ENCODE data around the gene SBDS.
A peak's percentile ranks its signal among the peaks of the same experiment; 100 is the strongest.
"Not testable (repeated sequence)": the region's sequence is repeated elsewhere in the genome, so short reads cannot be mapped to it uniquely, and the experiment has no call there.

The SBDS gene

GRCh38 chr7:67018940-67019339 lies 23.6 kb upstream of the SBDS start:
- H3K36me3 ChIP-seq (ENCODE audit: insufficient read depth, low read length), result peaks cover 34% of the 10 kb centered on the region
- H3K27me3 ChIP-seq (ENCODE audit: control insufficient read depth in 1 of 2, insufficient read depth in 2 of 2, low read length in 2 of 2), result no peaks in the 10 kb centered on the region
- H3K9ac ChIP-seq (ENCODE audit: low read length), result no peak overlapping the region
- no peaks in the 10 kb centered on the region for H3K4me1 ChIP-seq (ENCODE audit: insufficient read depth, low read length)
- H3K4me3 ChIP-seq (ENCODE audit: low read depth in 1 of 2, low read length in 2 of 2), result no peak overlapping the region
- H3K27ac ChIP-seq (ENCODE audit: low read depth, low read length), result no peak overlapping the region
- no peaks in the 10 kb centered on the region for H3K9me3 ChIP-seq (ENCODE audit: low read length)

GRCh38 chr7:67017971-67018370 lies 22.6 kb upstream of the SBDS start:
- H3K4me1 ChIP-seq (ENCODE audit: insufficient read depth, low read length); H3K27me3 ChIP-seq (ENCODE audit: control insufficient read depth in 1 of 2, insufficient read depth in 2 of 2, low read length in 2 of 2); H3K4me3 ChIP-seq (ENCODE audit: low read depth in 1 of 2, low read length in 2 of 2); H3K27ac ChIP-seq (ENCODE audit: low read depth, low read length); H3K9ac ChIP-seq (ENCODE audit: low read length); H3K9me3 ChIP-seq (ENCODE audit: low read length): not testable (repeated sequence)
- peaks cover 35% of the 10 kb centered on the region for H3K36me3 ChIP-seq (ENCODE audit: insufficient read depth, low read length)

GRCh38 chr7:67014076-67014622 lies 18.8 kb upstream of the SBDS start:
- H3K4me3 ChIP-seq (ENCODE audit: low read depth in 1 of 2, low read length in 2 of 2); H3K9me3 ChIP-seq (ENCODE audit: low read length); H3K9ac ChIP-seq (ENCODE audit: low read length); H3K4me1 ChIP-seq (ENCODE audit: insufficient read depth, low read length); H3K27ac ChIP-seq (ENCODE audit: low read depth, low read length); H3K27me3 ChIP-seq (ENCODE audit: control insufficient read depth in 1 of 2, insufficient read depth in 2 of 2, low read length in 2 of 2): not testable (repeated sequence)
- H3K36me3 ChIP-seq (ENCODE audit: insufficient read depth, low read length), result peaks cover 25% of the 10 kb centered on the region

GRCh38 chr7:67009677-67010076 lies 14.3 kb upstream of the SBDS start:
- not testable (repeated sequence) for H3K27me3 ChIP-seq (ENCODE audit: control insufficient read depth in 1 of 2, insufficient read depth in 2 of 2, low read length in 2 of 2); H3K9ac ChIP-seq (ENCODE audit: low read length); H3K4me3 ChIP-seq (ENCODE audit: low read depth in 1 of 2, low read length in 2 of 2); H3K9me3 ChIP-seq (ENCODE audit: low read length); H3K4me1 ChIP-seq (ENCODE audit: insufficient read depth, low read length); H3K27ac ChIP-seq (ENCODE audit: low read depth, low read length)
- peaks cover 30% of the 10 kb centered on the region for H3K36me3 ChIP-seq (ENCODE audit: insufficient read depth, low read length)

GRCh38 chr7:67008260-67008659 lies 12.9 kb upstream of the SBDS start:
- H3K9ac ChIP-seq (ENCODE audit: low read length), result no peak overlapping the region
- H3K36me3 ChIP-seq (ENCODE audit: insufficient read depth, low read length), result peaks cover 26% of the 10 kb centered on the region
- H3K27ac ChIP-seq (ENCODE audit: low read depth, low read length), result no peak overlapping the region

GRCh38 chr7:67006965-67007364 lies 11.6 kb upstream of the SBDS start:
- Histone ChIP-seq H3K36me3 (ENCODE audit: insufficient read depth, low read length) (peaks cover 26% of the 10 kb centered on the region), H3K27ac (ENCODE audit: low read depth, low read length) (no peak overlapping the region), H3K27me3 (ENCODE audit: control insufficient read depth in 1 of 2, insufficient read depth in 2 of 2, low read length in 2 of 2) (no peaks in the 10 kb centered on the region), H3K4me1 (ENCODE audit: insufficient read depth, low read length) (no peaks in the 10 kb centered on the region), H3K9me3 (ENCODE audit: low read length) (no peaks in the 10 kb centered on the region), H3K9ac (ENCODE audit: low read length) (no peak overlapping the region), H3K4me3 (ENCODE audit: low read depth in 1 of 2, low read length in 2 of 2) (no peak overlapping the region)

More at GRCh38 chr7:67008260-67008659, 12.9 kb upstream of the SBDS start:
- H3K27me3 ChIP-seq (ENCODE audit: control insufficient read depth in 1 of 2, insufficient read depth in 2 of 2, low read length in 2 of 2), result no peaks in the 10 kb centered on the region
- no peak overlapping the region for H3K4me3 ChIP-seq (ENCODE audit: low read depth in 1 of 2, low read length in 2 of 2)
- H3K4me1 ChIP-seq (ENCODE audit: insufficient read depth, low read length), result no peaks in the 10 kb centered on the region
- no peaks in the 10 kb centered on the region for H3K9me3 ChIP-seq (ENCODE audit: low read length)

GRCh38 chr7:67004145-67004544 lies 8.8 kb upstream of the SBDS start:
- H3K27ac ChIP-seq (ENCODE audit: low read depth, low read length); H3K27me3 ChIP-seq (ENCODE audit: control insufficient read depth in 1 of 2, insufficient read depth in 2 of 2, low read length in 2 of 2); H3K4me1 ChIP-seq (ENCODE audit: insufficient read depth, low read length); H3K9me3 ChIP-seq (ENCODE audit: low read length); H3K4me3 ChIP-seq (ENCODE audit: low read depth in 1 of 2, low read length in 2 of 2); H3K9ac ChIP-seq (ENCODE audit: low read length): not testable (repeated sequence)
- H3K36me3 ChIP-seq (ENCODE audit: insufficient read depth, low read length), result peaks cover 16% of the 10 kb centered on the region

- not testable (repeated sequence) for H3K4me1 ChIP-seq (ENCODE audit: insufficient read depth, low read length); H3K9ac ChIP-seq (ENCODE audit: low read length); H3K36me3 ChIP-seq (ENCODE audit: insufficient read depth, low read length); H3K27ac ChIP-seq (ENCODE audit: low read depth, low read length); H3K4me3 ChIP-seq (ENCODE audit: low read depth in 1 of 2, low read length in 2 of 2); H3K9me3 ChIP-seq (ENCODE audit: low read length); H3K27me3 ChIP-seq (ENCODE audit: control insufficient read depth in 1 of 2, insufficient read depth in 2 of 2, low read length in 2 of 2)
Observed at GRCh38 chr7:67000601-67001258, 5.3 kb upstream of the SBDS start.

- Histone ChIP-seq H3K36me3 (ENCODE audit: insufficient read depth, low read length) (peaks cover 10% of the 10 kb centered on the region), H3K27ac (ENCODE audit: low read depth, low read length) (peak within 1 kb of the TSS; percentile 95), H3K9ac (ENCODE audit: low read length) (peak within 1 kb of the TSS; percentile 86), H3K4me3 (ENCODE audit: low read depth in 1 of 2, low read length in 2 of 2) (peak within 1 kb of the TSS; percentile 47 to 79)
- not testable (repeated sequence) for H3K27me3 ChIP-seq (ENCODE audit: control insufficient read depth in 1 of 2, insufficient read depth in 2 of 2, low read length in 2 of 2); H3K9me3 ChIP-seq (ENCODE audit: low read length); H3K4me1 ChIP-seq (ENCODE audit: insufficient read depth, low read length)
Observed at GRCh38 chr7:66996444-66997191, 1.2 kb upstream of the SBDS start, which contains the start of gene TYW1. TYW1 (plus strand) TSS chr7:66996833; CDS start chr7:66996979, 146 bp downstream.

- H3K27me3 ChIP-seq (ENCODE audit: control insufficient read depth in 1 of 2, insufficient read depth in 2 of 2, low read length in 2 of 2); H3K4me1 ChIP-seq (ENCODE audit: insufficient read depth, low read length); H3K9me3 ChIP-seq (ENCODE audit: low read length): not testable (repeated sequence)
- Histone ChIP-seq H3K27ac (ENCODE audit: low read depth, low read length) (peak overlapping the region; percentile 95), H3K4me3 (ENCODE audit: low read depth in 1 of 2, low read length in 2 of 2) (peak overlapping the region; percentile 71 to 85), H3K9ac (ENCODE audit: low read length) (peak overlapping the region; percentile 84), H3K36me3 (ENCODE audit: insufficient read depth, low read length) (peaks cover 16% of the 10 kb centered on the region)
Observed at GRCh38 chr7:66994691-66995049, 716 bp downstream of the SBDS start.

GRCh38 chr7:66994051-66994450 lies 1.3 kb downstream of the SBDS start:
- H3K36me3 ChIP-seq (ENCODE audit: insufficient read depth, low read length), result peaks cover 16% of the 10 kb centered on the region
- peak overlapping the region; percentile 84 for H3K9ac ChIP-seq (ENCODE audit: low read length)
- not testable (repeated sequence) for H3K9me3 ChIP-seq (ENCODE audit: low read length); H3K27me3 ChIP-seq (ENCODE audit: control insufficient read depth in 1 of 2, insufficient read depth in 2 of 2, low read length in 2 of 2); H3K4me1 ChIP-seq (ENCODE audit: insufficient read depth, low read length)
- H3K27ac ChIP-seq (ENCODE audit: low read depth, low read length), result peak overlapping the region; percentile 95
- H3K4me3 ChIP-seq (ENCODE audit: low read depth in 1 of 2, low read length in 2 of 2), result peak overlapping the region; percentile 71 to 85

GRCh38 chr7:66989552-66989951 lies 5.8 kb downstream of the SBDS start:
- peaks cover 28% of the 10 kb centered on the region for H3K36me3 ChIP-seq (ENCODE audit: insufficient read depth, low read length)
- H3K9me3 ChIP-seq (ENCODE audit: low read length); H3K27ac ChIP-seq (ENCODE audit: low read depth, low read length); H3K27me3 ChIP-seq (ENCODE audit: control insufficient read depth in 1 of 2, insufficient read depth in 2 of 2, low read length in 2 of 2); H3K9ac ChIP-seq (ENCODE audit: low read length); H3K4me1 ChIP-seq (ENCODE audit: insufficient read depth, low read length); H3K4me3 ChIP-seq (ENCODE audit: low read depth in 1 of 2, low read length in 2 of 2): not testable (repeated sequence)
